ENCODE measurements around the gene SAMM50. TPM values are rescaled to one million over a fixed set of nuclear protein-coding genes. Genes with fewer than 3 reads are reported as not detected.

SAMM50 gene
- total and polyA plus RNA-seq, 2 donors (not counting 3 experiments of a cell fraction or from before 2014, with no cell fraction given), result 42.9 to 56.2 TPM

GRCh38 chr22:43909708-43910107 lies 45.5 kb upstream of the SAMM50 start:
- Histone ChIP-seq H3K9ac (replicated peaks; ENCODE audit: extremely low read depth, insufficient read depth, low read length) (no peak overlapping the region), H3K4me1 (ENCODE audit: control insufficient read depth, extremely low read depth, insufficient read depth, low read length) (no peaks in the 10 kb centered on the region), H3K9me1 (replicated peaks; ENCODE audit: control insufficient read depth, extremely low read depth, insufficient read depth, low read length) (no peaks in the 10 kb centered on the region), H2AFZ (ENCODE audit: low read depth, low read length) (no peak overlapping the region), H3K4me3 (replicated peaks in 1 of 3; ENCODE audit: insufficient read depth in 1 of 3, low read depth in 1 of 3, low read length in 3 of 3) (no peak overlapping the region), H4K20me1 (replicated peaks; ENCODE audit: control insufficient read depth, extremely low read depth, insufficient read depth, low read length) (no peaks in the 10 kb centered on the region), H3K27ac (ENCODE audit: insufficient read depth, low read depth, low read length) (no peak overlapping the region), H3K4me2 (ENCODE audit: insufficient read depth, low read length) (no peak overlapping the region), H3K9me3 (replicated peaks; ENCODE audit: control insufficient read depth, insufficient read depth, low read length) (no peaks in the 10 kb centered on the region), H3K27me3 (ENCODE audit: control insufficient read depth in 2 of 2, insufficient read depth in 2 of 2, low read length in 2 of 2) (peaks cover 0 to 3% of the 10 kb centered on the region in 2 experiments), H3K36me3 (ENCODE audit: control insufficient read depth in 2 of 2, extremely low read depth in 1 of 2, insufficient read depth in 2 of 2, low read length in 2 of 2) (no peaks in the 10 kb centered on the region), H3K79me2 (ENCODE audit: control insufficient read depth, insufficient read depth, low read length) (no peaks in the 10 kb centered on the region)
- ChIA-PET POLR2A (no interaction called here), CTCF (no interaction called here)
- intact Hi-C loops (cut with micrococcal nuclease), result no loop called here
- dilution Hi-C loops (cut with MboI; ENCODE audit: extremely low pct_ligation_motif_present, low sequenced_read_pairs), result no loop called here
- no peak for DNase-seq (ENCODE audit: low read depth, low spot score)
- TF ChIP-seq FOS (IDR thresholded peaks at IDR 0.05; ENCODE audit: borderline replicate concordance, insufficient read depth, low read length), result no peak
- no peak for TF ChIP-seq POLR2A (IDR thresholded peaks at IDR 0.05; ENCODE audit: low read depth, low read length)
- TF ChIP-seq GATA2 (IDR thresholded peaks at IDR 0.05; ENCODE audit: insufficient read depth, insufficient read length, low read depth, low read length), result no peak
- TF ChIP-seq MAX (IDR thresholded peaks at IDR 0.05; ENCODE audit: insufficient read depth, insufficient read length), result no peak
- TF ChIP-seq CTCF (IDR thresholded peaks at IDR 0.05; ENCODE audit: extremely low read depth in 1 of 2, insufficient read depth in 1 of 2, low read depth in 1 of 2, low read length in 2 of 2), result no peak
- TF ChIP-seq JUN (IDR thresholded peaks at IDR 0.05; ENCODE audit: borderline replicate concordance, insufficient read depth, insufficient read length, low read depth), result no peak
- TF ChIP-seq MYC (IDR thresholded peaks at IDR 0.05; ENCODE audit: low read depth, low read length), result no peak
- no peak for TF ChIP-seq EZH2 (IDR thresholded peaks at IDR 0.05; ENCODE audit: borderline replicate concordance, low read depth, low read length, severe bottlenecking)
- no peak for FAIRE-seq
- no TSS peak for BruUV-seq (replicated peaks)

Data from endothelial cell of umbilical vein (primary cell).